ENCODE measurements around the gene CEMIP.

- no peak for TF ChIP-seq CTCF (IDR thresholded peaks at IDR 0.05)
- no peak for TF ChIP-seq POLR2A (IDR thresholded peaks at IDR 0.05)
- no peak for TF ChIP-seq POLR2AphosphoS5 (IDR thresholded peaks at IDR 0.05)
- no peak for TF ChIP-seq EP300 (IDR thresholded peaks at IDR 0.05)
Measured at GRCh38 chr15:80982839-80983238, 203.7 kb downstream of the CEMIP start.
